ENCODE data around the gene PRRC1. TPM values are rescaled to one million over a fixed set of nuclear protein-coding genes. Genes with fewer than 3 reads are reported as not detected.

Gene PRRC1
- polyA plus RNA-seq, 12 donors: 51.4 to 86.4 (median 62.7) TPM; not detected in 1

GRCh38 chr5:127572930-127573329, 55.5 kb downstream of the PRRC1 start:
- DNase-seq: no peak

- no peak for DNase-seq
Observed at GRCh38 chr5:127574852-127575679, 57.6 kb downstream of the PRRC1 start.

- DNase-seq: no peak
Observed at GRCh38 chr5:127577458-127577857, 60.0 kb downstream of the PRRC1 start.

GRCh38 chr5:127580731-127581130, 63.3 kb downstream of the PRRC1 start:
- DNase-seq: no peak

GRCh38 chr5:127581450-127581849, 64.0 kb downstream of the PRRC1 start:
- no peak for DNase-seq

GRCh38 chr5:127582773-127583370, 65.4 kb downstream of the PRRC1 start:
- no peak for DNase-seq

- no peak for DNase-seq
Observed at GRCh38 chr5:127583866-127584265, 66.4 kb downstream of the PRRC1 start.

GRCh38 chr5:127585661-127586060, 68.2 kb downstream of the PRRC1 start:
- DNase-seq: no peak

GRCh38 chr5:127586066-127586770, 68.8 kb downstream of the PRRC1 start:
- no peak for DNase-seq

- DNase-seq: no peak
Observed at GRCh38 chr5:127586811-127587210, 69.4 kb downstream of the PRRC1 start.

GRCh38 chr5:127587246-127587917, 69.9 kb downstream of the PRRC1 start:
- no peak for DNase-seq

- no peak for DNase-seq
Observed at GRCh38 chr5:127588368-127588767, 70.9 kb downstream of the PRRC1 start.

- no peak for DNase-seq
Observed at GRCh38 chr5:127589309-127590030, 72.0 kb downstream of the PRRC1 start.

GRCh38 chr5:127590156-127590722, 72.8 kb downstream of the PRRC1 start:
- no peak for DNase-seq

- no peak for DNase-seq
Observed at GRCh38 chr5:127595484-127596368, 78.3 kb downstream of the PRRC1 start.

- DNase-seq: no peak
Observed at GRCh38 chr5:127596501-127596900, 79.1 kb downstream of the PRRC1 start.

GRCh38 chr5:127599320-127599719, 81.9 kb downstream of the PRRC1 start:
- no peak for DNase-seq

GRCh38 chr5:127599847-127600246, 82.4 kb downstream of the PRRC1 start:
- DNase-seq: no peak

- no peak for DNase-seq
Observed at GRCh38 chr5:127601111-127601510, 83.7 kb downstream of the PRRC1 start.

GRCh38 chr5:127601601-127602000, 84.2 kb downstream of the PRRC1 start:
- DNase-seq: no peak
